Skeletal muscle tissue (tissue), 4 donors: ENCODE results near the gene ATXN1. TPM values are rescaled to one million over a fixed set of nuclear protein-coding genes. Genes with fewer than 3 reads are reported as not detected.
A peak's percentile ranks its signal among the peaks of the same experiment; 100 is the strongest.

Experiments
- H3K27ac ChIP-seq: one replicate; pipeline ENCODE4 v1.7.0; 2013; ENCODE audit warnings: mild to moderate bottlenecking, low read depth, low read length, inconsistent platforms
- H3K27me3 ChIP-seq, 3 donors: one replicate each; pipeline ENCODE4 v1.7.0; 2013; ENCODE audit warnings: low read length in 3 of 3; ENCODE audit not compliant: control insufficient read depth in 3 of 3, insufficient read depth in 3 of 3
- H3K36me3 ChIP-seq, 3 donors: one replicate each; pipeline ENCODE4 v1.7.0; 2013; ENCODE audit warnings: low read length in 3 of 3; ENCODE audit not compliant: control insufficient read depth in 3 of 3, insufficient read depth in 3 of 3
- H3K4me1 ChIP-seq, 3 donors: one replicate each; pipeline ENCODE4 v1.7.0; 2013; ENCODE audit warnings: low read length in 3 of 3, mild to moderate bottlenecking in 3 of 3; ENCODE audit not compliant: control insufficient read depth in 3 of 3, insufficient read depth in 3 of 3
- H3K4me3 ChIP-seq, 3 donors: one replicate each; pipeline ENCODE4 v1.7.0; 2013; ENCODE audit warnings: low read length in 3 of 3
- H3K9ac ChIP-seq, 3 donors: one replicate each; pipeline ENCODE4 v1.7.0; 2013; ENCODE audit warnings: low read length in 3 of 3, mild to moderate bottlenecking in 3 of 3, moderate library complexity in 2 of 3, low read depth in 1 of 3
- H3K9me3 ChIP-seq, 3 donors: one replicate each; pipeline ENCODE4 v1.7.0; 2013; ENCODE audit warnings: low read length in 3 of 3; ENCODE audit not compliant: control insufficient read depth in 3 of 3
- total RNA-seq: library from RNA; depleted of rRNA; stranded (reverse); fragments of >200 nt; gene quantifications from one replicate; pipeline ENCODE4 v1.2.3, GENCODE V29; 2014
- donor health status: Osteomylitis.

Gene ATXN1
- total RNA-seq, 1 donor from 2014 or later, result 30.8 TPM

- no peak overlapping the region for H3K4me3 ChIP-seq
- peak overlapping the region; percentile 23 for H3K27ac ChIP-seq
- peaks cover 15 to 34% (median 25%) of the 10 kb centered on the region in 3 donors for H3K4me1 ChIP-seq
- H3K27me3 ChIP-seq, result no peaks in the 10 kb centered on the region
- no peaks in the 10 kb centered on the region for H3K36me3 ChIP-seq
- H3K9ac ChIP-seq, result peak overlapping the region in 1 of 3 donors; percentile 2
- no peaks in the 10 kb centered on the region for H3K9me3 ChIP-seq
Measured at GRCh38 chr6:16375843-16376242, 385.4 kb downstream of the ATXN1 start.

DNA sequence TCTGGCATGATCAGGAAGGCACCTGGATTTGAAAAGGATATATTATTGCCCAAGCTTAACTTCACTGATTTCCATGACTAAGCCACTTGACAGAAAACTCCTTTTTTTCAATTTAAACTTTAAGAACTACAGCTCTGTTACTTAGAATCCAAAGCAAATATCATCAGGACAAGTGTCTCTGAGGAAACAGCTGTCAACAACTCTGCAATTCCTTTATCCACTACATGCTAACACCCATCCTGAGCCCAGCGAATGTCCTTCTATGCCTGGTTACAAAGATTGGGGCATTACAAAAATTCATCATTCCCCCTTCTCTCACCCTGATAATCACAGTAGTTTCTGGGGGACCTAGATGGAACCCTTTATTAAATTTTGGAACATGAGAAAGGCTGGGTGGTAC is 386.1 kb downstream of the ATXN1 start:
- Histone ChIP-seq H3K36me3 (no peaks in the 10 kb centered on the region), H3K27ac (no peak overlapping the region), H3K4me3 (no peak overlapping the region), H3K9me3 (no peaks in the 10 kb centered on the region), H3K27me3 (no peaks in the 10 kb centered on the region), H3K4me1 (peaks cover 15 to 34% (median 21%) of the 10 kb centered on the region in 3 donors), H3K9ac (no peak overlapping the region)

GRCh38 chr6:16374461-16375200 is 386.6 kb downstream of the ATXN1 start:
- Histone ChIP-seq H3K9me3 (no peaks in the 10 kb centered on the region), H3K27me3 (no peaks in the 10 kb centered on the region), H3K4me3 (no peak overlapping the region), H3K9ac (no peak overlapping the region), H3K4me1 (peaks cover 15 to 34% (median 19%) of the 10 kb centered on the region in 3 donors), H3K27ac (no peak overlapping the region), H3K36me3 (no peaks in the 10 kb centered on the region)

GRCh38 chr6:16374016-16374415 is 387.2 kb downstream of the ATXN1 start:
- no peak overlapping the region for H3K4me3 ChIP-seq
- no peaks in the 10 kb centered on the region for H3K9me3 ChIP-seq
- no peak overlapping the region for H3K27ac ChIP-seq
- H3K9ac ChIP-seq, result no peak overlapping the region
- H3K27me3 ChIP-seq, result no peaks in the 10 kb centered on the region
- H3K4me1 ChIP-seq, result peaks cover 15 to 34% (median 23%) of the 10 kb centered on the region in 3 donors
- no peaks in the 10 kb centered on the region for H3K36me3 ChIP-seq

GRCh38 chr6:16372029-16372776 is 389.1 kb downstream of the ATXN1 start:
- no peak overlapping the region for H3K9ac ChIP-seq
- H3K27me3 ChIP-seq, result no peaks in the 10 kb centered on the region
- peaks cover 18 to 30% (median 25%) of the 10 kb centered on the region in 3 donors for H3K4me1 ChIP-seq
- no peak overlapping the region for H3K4me3 ChIP-seq
- no peaks in the 10 kb centered on the region for H3K36me3 ChIP-seq
- no peaks in the 10 kb centered on the region for H3K9me3 ChIP-seq
- H3K27ac ChIP-seq, result no peak overlapping the region

GRCh38 chr6:16371401-16371800 is 389.9 kb downstream of the ATXN1 start:
- Histone ChIP-seq H3K4me1 (peaks cover 17 to 31% (median 24%) of the 10 kb centered on the region in 3 donors), H3K27me3 (no peaks in the 10 kb centered on the region), H3K36me3 (no peaks in the 10 kb centered on the region), H3K27ac (no peak overlapping the region), H3K9me3 (no peaks in the 10 kb centered on the region), H3K4me3 (no peak overlapping the region), H3K9ac (no peak overlapping the region)

DNA sequence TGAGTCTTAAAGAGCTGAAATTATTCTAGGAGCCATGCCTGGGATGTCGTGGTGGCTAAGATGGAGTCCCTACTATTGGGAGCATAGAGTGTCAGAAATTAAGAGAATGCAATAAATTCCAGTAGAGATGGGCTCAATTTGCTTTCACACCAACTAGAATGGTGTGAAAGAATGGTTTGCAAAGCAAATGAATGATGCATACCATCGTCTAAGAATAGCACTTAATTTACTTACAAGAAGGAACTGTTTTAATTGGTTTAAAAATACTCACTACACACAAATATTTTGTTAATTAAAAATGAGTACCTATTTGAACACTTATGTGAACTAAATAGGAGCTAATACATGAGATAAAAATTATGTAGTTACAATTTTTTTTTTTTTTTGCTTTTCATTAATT is 390.3 kb downstream of the ATXN1 start:
- Histone ChIP-seq H3K4me3 (no peak overlapping the region), H3K27me3 (no peaks in the 10 kb centered on the region), H3K9me3 (no peaks in the 10 kb centered on the region), H3K36me3 (no peaks in the 10 kb centered on the region), H3K4me1 (peaks cover 12 to 28% (median 20%) of the 10 kb centered on the region in 3 donors), H3K9ac (no peak overlapping the region), H3K27ac (no peak overlapping the region)

- peaks cover 8 to 20% (median 13%) of the 10 kb centered on the region in 3 donors for H3K4me1 ChIP-seq
- no peak overlapping the region for H3K9ac ChIP-seq
- H3K9me3 ChIP-seq, result no peaks in the 10 kb centered on the region
- H3K27me3 ChIP-seq, result no peaks in the 10 kb centered on the region
- H3K27ac ChIP-seq, result no peak overlapping the region
- no peak overlapping the region for H3K4me3 ChIP-seq
- no peaks in the 10 kb centered on the region for H3K36me3 ChIP-seq
Measured at GRCh38 chr6:16369989-16370388, 391.3 kb downstream of the ATXN1 start.

- H3K36me3 ChIP-seq, result no peaks in the 10 kb centered on the region
- H3K9ac ChIP-seq, result no peak overlapping the region
- no peak overlapping the region for H3K27ac ChIP-seq
- no peak overlapping the region for H3K4me3 ChIP-seq
- peaks cover 8 to 17% (median 10%) of the 10 kb centered on the region in 3 donors for H3K4me1 ChIP-seq
- no peaks in the 10 kb centered on the region for H3K27me3 ChIP-seq
- no peaks in the 10 kb centered on the region for H3K9me3 ChIP-seq
Measured at GRCh38 chr6:16369140-16369745, 392.0 kb downstream of the ATXN1 start.

- Histone ChIP-seq H3K4me3 (no peak overlapping the region), H3K9me3 (no peaks in the 10 kb centered on the region), H3K36me3 (no peaks in the 10 kb centered on the region), H3K27ac (no peak overlapping the region), H3K4me1 (peaks cover 8 to 16% (median 10%) of the 10 kb centered on the region in 3 donors), H3K27me3 (no peaks in the 10 kb centered on the region), H3K9ac (no peak overlapping the region)
Measured at GRCh38 chr6:16367571-16367970, 393.7 kb downstream of the ATXN1 start.
